ENCODE measurements around the gene NCBP3.
A peak's percentile ranks its signal among the peaks of the same experiment; 100 is the strongest.

GRCh38 chr17:3888343-3889171 is 42.5 kb upstream of the NCBP3 start:
- TF ChIP-seq CTCF (IDR thresholded peaks at IDR 0.05) (peak in 1 of 5 experiments; percentile 14), POLR2A (IDR thresholded peaks at IDR 0.05) (peak in 1 of 2 donors; percentile 44)

All from tibial nerve (tissue), 3 donors.